Measurements from ENCODE around the gene APBA3. TPM values are rescaled to one million over a fixed set of nuclear protein-coding genes. Genes with fewer than 3 reads are reported as not detected.

Gene APBA3
- total and polyA plus RNA-seq, 8 donors: 6.7 to 27.1 (median 10.5) TPM

DNA sequence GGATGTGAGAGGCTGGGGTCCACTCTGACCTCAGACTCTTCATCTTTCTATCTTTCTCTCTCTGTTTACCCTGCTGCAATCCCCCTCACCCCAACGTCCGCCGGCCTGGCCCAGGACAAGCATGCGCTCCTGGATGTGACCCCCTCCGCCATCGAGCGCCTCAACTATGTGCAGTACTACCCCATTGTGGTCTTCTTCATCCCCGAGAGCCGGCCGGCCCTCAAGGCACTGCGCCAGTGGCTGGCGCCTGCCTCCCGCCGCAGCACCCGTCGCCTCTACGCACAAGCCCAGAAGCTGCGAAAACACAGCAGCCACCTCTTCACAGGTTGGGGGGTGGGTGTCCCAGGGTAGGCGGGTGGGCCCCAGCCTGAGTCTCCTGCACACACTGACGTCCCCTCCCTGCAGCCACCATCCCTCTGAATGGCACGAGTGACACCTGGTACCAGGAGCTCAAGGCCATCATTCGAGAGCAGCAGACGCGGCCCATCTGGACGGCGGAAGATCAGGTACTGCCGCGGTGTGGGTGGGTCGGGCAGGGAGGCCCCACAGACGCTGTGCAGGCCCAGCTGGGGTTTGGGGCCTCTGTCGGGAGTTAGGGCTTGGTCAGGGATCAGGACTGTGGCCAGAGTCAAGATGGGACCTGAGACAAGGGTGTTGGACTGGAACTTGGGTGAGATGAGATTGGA, 15.0 kb downstream of the APBA3 start:
- no peaks in the 10 kb centered on the region for H3K27me3 ChIP-seq
- no peak overlapping the region for H3K4me3 ChIP-seq
- H3K9me3 ChIP-seq: no peaks in the 10 kb centered on the region
- DNase-seq: peak in 1 of 6 donors; percentile 57
- intact Hi-C loops (cut with DNase I): no loop called here
- TF ChIP-seq, protein P1, sequence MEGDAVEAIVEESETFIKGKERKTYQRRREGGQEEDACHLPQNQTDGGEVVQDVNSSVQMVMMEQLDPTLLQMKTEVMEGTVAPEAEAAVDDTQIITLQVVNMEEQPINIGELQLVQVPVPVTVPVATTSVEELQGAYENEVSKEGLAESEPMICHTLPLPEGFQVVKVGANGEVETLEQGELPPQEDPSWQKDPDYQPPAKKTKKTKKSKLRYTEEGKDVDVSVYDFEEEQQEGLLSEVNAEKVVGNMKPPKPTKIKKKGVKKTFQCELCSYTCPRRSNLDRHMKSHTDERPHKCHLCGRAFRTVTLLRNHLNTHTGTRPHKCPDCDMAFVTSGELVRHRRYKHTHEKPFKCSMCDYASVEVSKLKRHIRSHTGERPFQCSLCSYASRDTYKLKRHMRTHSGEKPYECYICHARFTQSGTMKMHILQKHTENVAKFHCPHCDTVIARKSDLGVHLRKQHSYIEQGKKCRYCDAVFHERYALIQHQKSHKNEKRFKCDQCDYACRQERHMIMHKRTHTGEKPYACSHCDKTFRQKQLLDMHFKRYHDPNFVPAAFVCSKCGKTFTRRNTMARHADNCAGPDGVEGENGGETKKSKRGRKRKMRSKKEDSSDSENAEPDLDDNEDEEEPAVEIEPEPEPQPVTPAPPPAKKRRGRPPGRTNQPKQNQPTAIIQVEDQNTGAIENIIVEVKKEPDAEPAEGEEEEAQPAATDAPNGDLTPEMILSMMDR (IDR thresholded peaks at IDR 0.05): no peak
- 80 to 82% methylated on average over 30 to 31 of the region's 31 CpGs for WGBS, 2 donors
- ATAC-seq: no peak
- no peak for FAIRE-seq
- no peaks in the 10 kb centered on the region for H3K4me1 ChIP-seq
- no peak overlapping the region for H3K27ac ChIP-seq
- peaks cover 0 to 11% (median 0%) of the 10 kb centered on the region in 3 donors for H3K36me3 ChIP-seq

DNA sequence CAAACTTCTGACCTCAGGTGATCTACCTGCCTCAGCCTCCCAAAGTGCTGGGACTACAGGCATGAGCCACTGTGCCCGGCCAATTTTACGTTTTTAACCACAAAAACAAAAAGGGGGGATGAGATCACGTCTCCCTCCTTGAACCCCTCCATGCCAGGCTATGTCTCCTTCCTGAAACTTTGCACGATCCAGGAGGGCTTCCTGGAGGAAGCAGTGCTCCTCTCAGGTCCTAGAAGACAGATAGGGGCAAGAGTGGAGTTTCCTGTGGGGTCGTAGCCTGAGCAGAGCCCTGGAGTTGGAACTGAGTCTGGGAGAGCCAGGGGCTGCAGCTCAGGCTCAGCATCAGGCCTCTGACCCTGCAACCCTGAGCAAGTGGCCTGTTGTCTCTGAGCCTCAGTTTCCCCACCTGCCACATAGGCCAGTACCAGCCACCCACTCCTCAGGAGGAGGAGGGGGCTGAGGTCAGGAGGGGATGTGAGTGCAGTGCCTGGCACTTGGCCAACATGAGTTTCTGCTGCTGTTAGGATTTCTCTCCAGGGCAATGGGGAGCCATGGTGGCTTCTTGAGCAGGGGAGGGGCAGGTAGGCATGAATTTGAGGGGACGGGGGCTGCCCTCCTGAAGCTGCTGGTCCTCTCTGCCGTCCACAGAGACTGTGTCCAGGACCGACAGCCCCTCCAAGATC, 16.0 kb downstream of the APBA3 start:
- Histone ChIP-seq H3K4me1 (no peaks in the 10 kb centered on the region), H3K36me3 (peaks cover 0 to 5% (median 0%) of the 10 kb centered on the region in 3 donors), H3K4me3 (no peak overlapping the region), H3K27me3 (no peaks in the 10 kb centered on the region), H3K27ac (no peak overlapping the region), H3K9me3 (no peaks in the 10 kb centered on the region)
- intact Hi-C loops (cut with DNase I): no loop called here
- FAIRE-seq (no peak), DNase-seq (no peak), ATAC-seq (no peak)
- WGBS, 2 donors: 63 to 78% methylated on average over 8 of the region's 8 CpGs
- TF ChIP-seq, protein P1 (IDR thresholded peaks at IDR 0.05): no peak

DNA sequence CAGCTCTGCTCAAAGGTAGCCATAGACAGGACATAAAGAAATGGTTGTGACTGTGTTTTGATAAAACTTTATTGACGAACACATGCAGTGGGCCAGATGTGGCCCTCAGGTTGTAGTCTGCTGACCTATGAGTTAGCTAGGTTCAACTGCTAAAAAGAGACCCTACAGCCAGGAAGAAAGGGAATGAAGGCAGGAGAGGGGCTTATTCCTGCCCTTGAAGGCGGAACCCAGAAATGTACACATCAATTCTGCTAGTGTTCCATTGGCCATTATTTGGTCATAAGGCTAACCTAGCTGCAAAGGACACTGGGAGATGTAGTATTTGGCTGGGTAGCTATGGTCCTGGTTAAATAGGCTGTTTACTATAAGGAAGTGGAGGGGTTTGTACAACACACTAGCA, 18.0 kb downstream of the APBA3 start:
- Histone ChIP-seq H3K9me3 (no peaks in the 10 kb centered on the region), H3K27me3 (no peaks in the 10 kb centered on the region), H3K36me3 (no peaks in the 10 kb centered on the region), H3K4me1 (no peaks in the 10 kb centered on the region), H3K27ac (no peak overlapping the region), H3K4me3 (no peak overlapping the region)
- FAIRE-seq (no peak), ATAC-seq (no peak), DNase-seq (no peak)
- TF ChIP-seq, protein P1 (IDR thresholded peaks at IDR 0.05): no peak
- WGBS, 2 donors: 98 to 100% methylated on average over 2 of the region's 2 CpGs
- intact Hi-C loops (cut with DNase I): no loop called here

DNA sequence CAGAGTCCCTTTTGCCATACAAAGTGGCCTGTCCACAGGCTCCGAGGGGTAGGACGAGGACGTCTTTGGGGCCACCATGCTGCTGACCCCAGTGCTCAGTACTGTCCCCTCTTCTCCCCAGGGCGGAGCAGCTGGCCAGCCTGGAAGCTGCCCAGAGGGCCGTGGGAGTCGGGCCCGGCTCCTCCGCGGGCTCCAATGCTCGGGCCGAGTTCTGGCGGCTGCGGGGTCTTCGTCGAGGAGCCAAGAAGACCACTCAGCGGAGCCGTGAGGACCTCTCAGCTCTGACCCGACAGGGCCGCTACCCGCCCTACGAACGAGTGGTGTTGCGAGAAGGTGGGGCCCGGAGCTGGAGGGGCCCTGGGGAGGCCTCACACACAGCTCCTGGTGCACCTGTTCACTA, 21.1 kb downstream of the APBA3 start:
- Histone ChIP-seq H3K27me3 (no peaks in the 10 kb centered on the region), H3K36me3 (peaks cover 0 to 6% (median 0%) of the 10 kb centered on the region in 3 donors), H3K9me3 (no peaks in the 10 kb centered on the region), H3K4me1 (no peaks in the 10 kb centered on the region), H3K27ac (no peak overlapping the region), H3K4me3 (no peak overlapping the region)
- TF ChIP-seq, protein P1 (IDR thresholded peaks at IDR 0.05): no peak
- DNase-seq (no peak), ATAC-seq (no peak), FAIRE-seq (no peak)
- intact Hi-C loops (cut with DNase I): no loop called here
- WGBS, 2 donors: 94 to 98% methylated on average over 24 of the region's 24 CpGs

Measured in pancreas (tissue), 10 donors.